Measurements from ENCODE around the gene GORASP2. TPM values are rescaled to one million over a fixed set of nuclear protein-coding genes. Genes with fewer than 3 reads are reported as not detected.
A peak's percentile ranks its signal among the peaks of the same experiment; 100 is the strongest.

Gene GORASP2
- total and polyA plus RNA-seq, 3 experiments from 2014 or later: 70.7 to 101 (median 80.9) TPM

- Mint-ChIP-seq H3K27me3 (no peaks in the 10 kb centered on the region), H3K27ac (peak overlapping the region in 1 of 8 donors; percentile 72), H3K4me1 (peaks cover 19 to 23% (median 22%) of the 10 kb centered on the region in 3 donors), H3K4me3 (no peak overlapping the region), H3K36me3 (peaks cover 0 to 9% (median 4%) of the 10 kb centered on the region in 3 donors), H3K9me3 (no peaks in the 10 kb centered on the region)
- H3K27me3 ChIP-seq (ENCODE audit: insufficient read depth, low read length, poor library complexity, severe bottlenecking): no peaks in the 10 kb centered on the region
- no peak overlapping the region for H3K4me3 ChIP-seq (ENCODE audit: low read length)
- ChIA-PET POLR2A (no interaction called here), CTCF (interaction anchor here (1.3 kb wide), 1 partner anchor 53 kb away, joined by 3 read pairs; no protein-coding TSS in a partner anchor)
- H3K9me3 ChIP-seq (ENCODE audit: low read length): no peaks in the 10 kb centered on the region
- DNase-seq: no peak
- peaks cover 16% of the 10 kb centered on the region for H3K4me1 ChIP-seq (ENCODE audit: insufficient read depth, low read length)
- no peaks in the 10 kb centered on the region for H3K36me3 ChIP-seq (ENCODE audit: insufficient read depth, low read length)
- H3K27ac ChIP-seq (ENCODE audit: low read depth, low read length): no peak overlapping the region
Observed at GRCh38 chr2:170925923-170926322, 3.1 kb upstream of the GORASP2 start.

GRCh38 chr2:170926743-170927297 lies 2.2 kb upstream of the GORASP2 start:
- POLR2A ChIA-PET: no interaction called here
- Mint-ChIP-seq H3K4me3 (peak overlapping the region in 1 of 7 donors; percentile 70), H3K36me3 (peaks cover 0 to 11% (median 2%) of the 10 kb centered on the region in 3 donors), H3K9me3 (no peaks in the 10 kb centered on the region), H3K27me3 (no peaks in the 10 kb centered on the region), H3K4me1 (peaks cover 27 to 32% (median 31%) of the 10 kb centered on the region in 3 donors), H3K27ac (peak overlapping the region in 1 of 8 donors; percentile 44)
- CTCF ChIA-PET: interaction anchor here (1.3 kb wide), 1 partner anchor 54 kb away, joined by 3 read pairs; no protein-coding TSS in a partner anchor
- no peaks in the 10 kb centered on the region for H3K9me3 ChIP-seq (ENCODE audit: low read length)
- no peaks in the 10 kb centered on the region for H3K27me3 ChIP-seq (ENCODE audit: insufficient read depth, low read length, poor library complexity, severe bottlenecking)
- H3K27ac ChIP-seq (ENCODE audit: low read depth, low read length): no peak overlapping the region
- no peak for DNase-seq
- H3K4me1 ChIP-seq (ENCODE audit: insufficient read depth, low read length): peaks cover 25% of the 10 kb centered on the region
- H3K36me3 ChIP-seq (ENCODE audit: insufficient read depth, low read length): no peaks in the 10 kb centered on the region
- H3K4me3 ChIP-seq (ENCODE audit: low read length): no peak overlapping the region

GRCh38 chr2:170928036-170928823 lies 823 bp upstream of the GORASP2 start:
- CTCF ChIA-PET: interaction anchor here (0.8 to 3.4 kb wide), 35 partner anchors 10 to 763 kb away, joined by 3 to 27 read pairs (median 5); partner anchors contain the start of genes DCAF17 and METTL8
- no peaks in the 10 kb centered on the region for H3K9me3 ChIP-seq (ENCODE audit: low read length)
- H3K27ac ChIP-seq (ENCODE audit: low read depth, low read length): peak overlapping the region; percentile 24
- peak overlapping the region; percentile 23 for H3K4me3 ChIP-seq (ENCODE audit: low read length)
- Mint-ChIP-seq H3K27ac (peak overlapping the region; percentile 91 to 97 (median 92)), H3K27me3 (no peaks in the 10 kb centered on the region), H3K36me3 (peaks cover 0 to 14% (median 4%) of the 10 kb centered on the region in 3 donors), H3K9me3 (no peaks in the 10 kb centered on the region), H3K4me3 (peak overlapping the region; percentile 86 to 98 (median 95)), H3K4me1 (peaks cover 35 to 44% (median 42%) of the 10 kb centered on the region in 3 donors)
- peak in 1 of 5 donors; percentile 50 for DNase-seq
- H3K27me3 ChIP-seq (ENCODE audit: insufficient read depth, low read length, poor library complexity, severe bottlenecking): no peaks in the 10 kb centered on the region
- H3K36me3 ChIP-seq (ENCODE audit: insufficient read depth, low read length): no peaks in the 10 kb centered on the region
- POLR2A ChIA-PET: interaction anchor here (0.7 to 3.4 kb wide), 2 partner anchors 506 to 510 kb away, joined by 3 to 23 read pairs; partner anchors contain the start of genes DCAF17 and METTL8
- peaks cover 37% of the 10 kb centered on the region for H3K4me1 ChIP-seq (ENCODE audit: insufficient read depth, low read length)

- Mint-ChIP-seq H3K4me3 (peak overlapping the region; percentile 90 to 98 (median 96)), H3K27ac (peak overlapping the region; percentile 90 to 98 (median 96)), H3K27me3 (no peaks in the 10 kb centered on the region), H3K9me3 (no peaks in the 10 kb centered on the region), H3K36me3 (peaks cover 0 to 20% (median 4%) of the 10 kb centered on the region in 3 donors), H3K4me1 (peaks cover 46 to 58% (median 55%) of the 10 kb centered on the region in 3 donors)
- H3K36me3 ChIP-seq (ENCODE audit: insufficient read depth, low read length): no peaks in the 10 kb centered on the region
- H3K27ac ChIP-seq (ENCODE audit: low read depth, low read length): peak overlapping the region; percentile 79
- no peaks in the 10 kb centered on the region for H3K9me3 ChIP-seq (ENCODE audit: low read length)
- ChIA-PET CTCF (interaction anchor here (0.9 to 3.4 kb wide), 24 partner anchors 9 to 666 kb away, joined by 3 to 27 read pairs (median 6); partner anchors contain the start of genes DCAF17 and METTL8), POLR2A (interaction anchor here (1.3 to 3.4 kb wide), 2 partner anchors 230 to 504 kb away, joined by 4 to 23 read pairs; partner anchors contain the start of genes DCAF17 and METTL8)
- no peaks in the 10 kb centered on the region for H3K27me3 ChIP-seq (ENCODE audit: insufficient read depth, low read length, poor library complexity, severe bottlenecking)
- H3K4me3 ChIP-seq (ENCODE audit: low read length): peak overlapping the region; percentile 95
- DNase-seq: peak in 3 of 5 donors; percentile 24 to 59 (median 38)
- H3K4me1 ChIP-seq (ENCODE audit: insufficient read depth, low read length): peaks cover 37% of the 10 kb centered on the region
Observed at GRCh38 chr2:170929686-170930050, 615 bp downstream of the GORASP2 start.

- peaks cover 0 to 25% (median 4%) of the 10 kb centered on the region in 3 donors for H3K36me3 Mint-ChIP-seq
- CTCF ChIA-PET: interaction anchor here (0.9 to 3.4 kb wide), 12 partner anchors 9 to 503 kb away, joined by 3 to 27 read pairs (median 10); partner anchors contain the start of genes DCAF17 and METTL8
- peak; percentile 46 to 78 (median 64) for DNase-seq
Observed at GRCh38 chr2:170930131-170930990, 1.3 kb downstream of the GORASP2 start.

GRCh38 chr2:170930991-170931266 lies 1.9 kb downstream of the GORASP2 start:
- H3K27ac Mint-ChIP-seq: peak overlapping the region; percentile 90 to 98 (median 96)
- no peak for DNase-seq
- peaks cover 0 to 30% (median 7%) of the 10 kb centered on the region in 3 donors for H3K36me3 Mint-ChIP-seq
- Histone ChIP-seq H3K4me3 (ENCODE audit: low read length) (peak overlapping the region; percentile 95), H3K27ac (ENCODE audit: low read depth, low read length) (peak overlapping the region; percentile 79), H3K9me3 (ENCODE audit: low read length) (no peaks in the 10 kb centered on the region), H3K4me1 (ENCODE audit: insufficient read depth, low read length) (peaks cover 37% of the 10 kb centered on the region), H3K27me3 (ENCODE audit: insufficient read depth, low read length, poor library complexity, severe bottlenecking) (no peaks in the 10 kb centered on the region), H3K36me3 (ENCODE audit: insufficient read depth, low read length) (no peaks in the 10 kb centered on the region)
- ChIA-PET POLR2A (interaction anchor here (1.3 to 3.4 kb wide), 2 partner anchors 485 to 503 kb away, joined by 3 to 23 read pairs; partner anchors contain the start of genes DCAF17 and METTL8), CTCF (interaction anchor here (1.5 to 3.4 kb wide), 2 partner anchors 14 to 486 kb away, joined by 4 to 20 read pairs; no protein-coding TSS in a partner anchor)
- H3K27me3 Mint-ChIP-seq: no peaks in the 10 kb centered on the region
- H3K4me3 Mint-ChIP-seq: peak overlapping the region; percentile 56 to 98 (median 95)
- peaks cover 52 to 67% (median 67%) of the 10 kb centered on the region in 3 donors for H3K4me1 Mint-ChIP-seq
- H3K9me3 Mint-ChIP-seq: no peaks in the 10 kb centered on the region

More at GRCh38 chr2:170930131-170930990, 1.3 kb downstream of the GORASP2 start:
- Histone ChIP-seq H3K9me3 (ENCODE audit: low read length) (no peaks in the 10 kb centered on the region), H3K4me1 (ENCODE audit: insufficient read depth, low read length) (peaks cover 37% of the 10 kb centered on the region), H3K4me3 (ENCODE audit: low read length) (peak overlapping the region; percentile 95), H3K36me3 (ENCODE audit: insufficient read depth, low read length) (no peaks in the 10 kb centered on the region), H3K27ac (ENCODE audit: low read depth, low read length) (peak overlapping the region; percentile 79), H3K27me3 (ENCODE audit: insufficient read depth, low read length, poor library complexity, severe bottlenecking) (no peaks in the 10 kb centered on the region)
- H3K27ac Mint-ChIP-seq: peak overlapping the region; percentile 90 to 98 (median 96)
- H3K9me3 Mint-ChIP-seq: no peaks in the 10 kb centered on the region
- peak overlapping the region; percentile 90 to 98 (median 96) for H3K4me3 Mint-ChIP-seq
- no peaks in the 10 kb centered on the region for H3K27me3 Mint-ChIP-seq
- peaks cover 47 to 62% (median 62%) of the 10 kb centered on the region in 3 donors for H3K4me1 Mint-ChIP-seq
- POLR2A ChIA-PET: interaction anchor here (1.3 to 3.4 kb wide), 3 partner anchors 230 to 504 kb away, joined by 3 to 23 read pairs (median 4); partner anchors contain the start of genes DCAF17 and METTL8

- Mint-ChIP-seq H3K27ac (peak overlapping the region in 5 of 8 donors; percentile 12 to 81 (median 63)), H3K36me3 (peaks cover 0 to 36% (median 7%) of the 10 kb centered on the region in 3 donors), H3K9me3 (no peaks in the 10 kb centered on the region), H3K4me1 (peaks cover 57 to 74% (median 67%) of the 10 kb centered on the region in 3 donors), H3K27me3 (no peaks in the 10 kb centered on the region), H3K4me3 (peak overlapping the region; percentile 13 to 76 (median 49))
- peaks cover 38% of the 10 kb centered on the region for H3K4me1 ChIP-seq (ENCODE audit: insufficient read depth, low read length)
- ChIA-PET CTCF (interaction anchor here (1.5 kb wide), 1 partner anchor 13 kb away, joined by 4 read pairs; no protein-coding TSS in a partner anchor), POLR2A (no interaction called here)
- no peaks in the 10 kb centered on the region for H3K9me3 ChIP-seq (ENCODE audit: low read length)
- H3K27ac ChIP-seq (ENCODE audit: low read depth, low read length): no peak overlapping the region
- no peak overlapping the region for H3K4me3 ChIP-seq (ENCODE audit: low read length)
- no peaks in the 10 kb centered on the region for H3K27me3 ChIP-seq (ENCODE audit: insufficient read depth, low read length, poor library complexity, severe bottlenecking)
- no peaks in the 10 kb centered on the region for H3K36me3 ChIP-seq (ENCODE audit: insufficient read depth, low read length)
- DNase-seq: no peak
Observed at GRCh38 chr2:170932166-170932565, 3.1 kb downstream of the GORASP2 start.

All from CD8-positive, alpha-beta memory T cell (primary cell).